AG08395 (cell line): ENCODE measurements around the gene SUCLG2.
A peak's percentile ranks its signal among the peaks of the same experiment; 100 is the strongest.

Experiments
- DNase-seq: peaks from one replicate; pipeline ENCODE4 v3.0.0; 2012; ENCODE audit warnings: mixed read lengths, low spot score

SUCLG2 gene

GRCh38 chr3:67649681-67650080, 4.7 kb downstream of the SUCLG2 start:
- DNase-seq, result no peak

DNA sequence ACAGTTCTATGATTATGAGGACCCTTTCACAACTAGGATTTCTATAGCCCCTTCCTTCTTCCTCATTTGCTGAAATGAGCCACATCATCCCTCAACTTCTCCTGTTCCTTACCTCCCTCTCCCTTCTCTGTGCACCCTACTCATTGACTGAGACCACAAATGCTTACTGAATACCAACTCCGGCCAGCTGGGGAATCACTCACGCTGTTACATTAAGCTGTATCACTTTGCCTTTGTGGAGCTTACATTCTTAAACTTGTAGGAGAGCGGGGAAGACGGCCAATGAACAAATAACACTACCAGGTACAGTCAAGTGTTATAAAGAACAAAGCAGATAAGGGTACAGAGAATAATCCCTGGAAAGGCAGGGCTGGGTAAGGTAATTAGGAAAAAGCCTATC, 5.7 kb downstream of the SUCLG2 start:
- no peak for DNase-seq

DNA sequence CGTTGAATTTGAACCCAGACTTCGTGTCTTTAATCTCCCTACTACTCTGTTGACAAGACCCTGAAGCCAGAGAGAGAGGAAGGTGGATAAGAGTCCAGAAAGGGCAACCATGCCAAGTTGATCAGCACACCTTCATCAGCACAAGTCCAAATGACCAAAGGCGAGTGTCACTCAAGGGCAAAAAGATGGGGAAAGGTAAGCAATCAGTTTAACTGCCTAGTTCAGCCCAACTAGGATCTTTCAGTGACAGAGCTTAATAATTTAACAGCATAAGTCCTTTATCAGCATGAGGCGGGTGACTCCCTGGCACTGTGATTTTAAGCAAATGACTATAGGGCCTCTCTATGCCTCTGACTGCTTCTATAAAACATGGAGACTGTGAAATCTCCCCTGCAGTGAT, 6.2 kb downstream of the SUCLG2 start:
- no peak for DNase-seq

DNA sequence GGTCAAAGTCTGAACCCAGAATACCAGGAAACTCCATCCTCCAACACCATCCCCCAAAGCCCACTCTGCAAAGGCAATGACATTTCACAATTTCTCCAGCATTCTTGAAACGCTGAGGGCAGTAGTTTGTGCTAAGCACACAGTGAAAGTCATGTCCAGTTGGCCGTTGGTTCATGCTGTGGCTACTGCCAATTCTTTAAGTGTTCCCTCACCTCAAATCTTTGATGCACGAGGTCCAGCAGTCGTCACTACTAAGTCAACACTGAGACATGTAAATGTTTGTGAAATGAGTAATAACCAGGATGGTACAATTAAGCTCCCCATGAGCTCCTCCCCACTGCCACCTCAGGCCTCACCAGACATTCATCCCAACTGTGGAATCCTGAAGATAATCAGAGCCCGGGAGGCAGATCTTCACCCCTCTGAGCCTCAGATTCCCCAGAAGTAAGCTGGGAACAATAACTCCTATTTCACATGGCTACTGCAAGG, 7.0 kb downstream of the SUCLG2 start:
- peak; percentile 92 for DNase-seq

GRCh38 chr3:67646586-67647234, 7.7 kb downstream of the SUCLG2 start:
- DNase-seq, result no peak

DNA sequence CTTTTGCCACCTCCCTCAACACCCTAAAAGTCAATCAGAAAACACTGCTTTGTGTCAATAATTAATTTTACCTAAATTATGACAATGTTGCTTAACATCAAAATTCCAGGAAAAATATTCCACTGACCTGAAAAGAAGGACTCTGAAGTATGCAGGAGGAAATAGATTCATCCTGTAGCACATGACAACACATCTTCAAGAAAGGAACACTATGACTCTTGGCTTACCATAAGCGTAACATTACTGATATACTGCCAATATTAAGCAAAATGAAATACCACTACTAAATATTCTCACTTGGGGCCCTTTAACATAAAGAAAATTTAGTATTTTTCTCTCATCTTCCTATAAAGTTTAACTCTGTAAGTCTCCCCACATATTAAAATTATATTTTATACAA, 9.6 kb downstream of the SUCLG2 start:
- DNase-seq, result no peak

DNA sequence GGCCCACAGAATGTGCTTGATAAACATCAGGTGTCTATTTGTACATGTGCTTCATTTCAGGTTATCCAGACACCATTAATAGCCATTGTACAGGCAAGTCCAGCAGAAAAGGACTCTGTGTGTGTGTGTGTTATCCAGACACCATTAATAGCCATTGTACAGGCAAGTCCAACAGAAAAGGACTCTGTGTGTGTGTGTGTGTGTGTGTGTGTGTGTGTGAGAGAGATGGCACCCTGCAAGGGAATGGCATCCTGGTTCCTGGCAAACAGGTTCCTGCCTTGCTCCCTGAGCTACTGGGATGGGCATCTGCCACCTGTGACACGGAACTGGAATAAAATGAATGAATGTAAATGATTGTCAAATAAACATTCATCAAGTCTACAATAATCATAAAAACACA, 11.7 kb downstream of the SUCLG2 start:
- DNase-seq, result no peak

DNA sequence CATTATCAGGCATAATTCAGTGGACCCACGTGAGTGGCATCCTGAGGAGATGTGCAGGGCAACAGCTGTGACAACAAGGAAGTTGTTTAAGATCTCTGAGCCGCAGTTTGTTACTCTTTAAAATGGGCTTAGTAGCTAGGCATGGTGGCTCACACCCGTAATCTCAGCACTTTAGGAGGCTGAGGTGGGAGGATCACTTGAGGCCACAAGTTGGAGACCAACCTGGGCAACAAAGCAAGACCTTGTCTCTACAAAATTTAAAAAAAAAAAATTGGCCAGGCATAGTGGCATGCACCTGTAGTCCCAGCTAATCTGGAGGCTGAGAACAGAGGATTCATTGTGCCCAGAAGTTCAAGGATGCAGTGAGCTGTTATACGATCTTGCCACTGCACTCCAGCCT, 12.2 kb downstream of the SUCLG2 start:
- no peak for DNase-seq

DNA sequence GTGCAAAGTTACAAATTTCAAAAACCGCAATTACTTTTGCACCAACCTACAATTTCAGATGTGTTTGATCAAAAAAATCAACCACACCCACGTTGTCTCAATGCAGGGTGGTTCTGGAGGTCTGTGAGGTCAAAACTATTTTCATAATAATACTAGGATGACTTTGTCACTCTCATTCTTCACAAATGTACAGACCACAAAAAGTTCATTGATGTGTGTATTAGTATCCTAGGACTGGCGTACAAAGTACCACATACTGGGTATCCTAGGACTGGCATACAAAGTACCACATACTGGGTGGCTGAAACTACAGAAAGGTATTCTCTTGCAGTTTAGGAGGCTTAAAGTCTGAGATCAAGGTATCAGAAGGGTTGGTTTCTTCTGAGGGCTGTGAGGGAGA, 13.0 kb downstream of the SUCLG2 start:
- no peak for DNase-seq

- DNase-seq, result peak; percentile 25
These were observed 14.3 kb downstream of the SUCLG2 start for GRCh38 chr3:67640023-67640660.

GRCh38 chr3:67637255-67637900, 17.0 kb downstream of the SUCLG2 start:
- no peak for DNase-seq

DNA sequence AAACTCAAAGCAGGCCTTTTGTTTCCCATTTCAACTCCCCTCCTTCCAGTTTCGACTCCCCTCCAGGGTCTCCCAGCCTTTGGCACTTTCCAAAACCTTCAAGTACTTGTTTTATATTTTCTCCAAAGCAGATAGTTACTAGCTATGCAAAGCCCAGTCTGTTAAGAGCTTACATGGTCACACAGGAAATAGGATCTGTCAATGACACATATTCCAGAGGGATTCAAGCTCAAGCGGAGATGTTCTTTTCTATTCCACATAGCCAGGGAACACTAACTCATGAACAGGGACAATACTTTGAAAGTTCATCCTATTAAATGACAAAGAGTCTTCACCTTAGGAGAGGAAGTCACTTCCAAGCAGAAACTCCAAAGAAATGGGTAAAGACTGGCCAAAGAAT, 18.6 kb downstream of the SUCLG2 start:
- DNase-seq, result peak; percentile 10

- DNase-seq, result peak; percentile 51
These were observed 19.2 kb downstream of the SUCLG2 start for GRCh38 chr3:67635257-67635656.

DNA sequence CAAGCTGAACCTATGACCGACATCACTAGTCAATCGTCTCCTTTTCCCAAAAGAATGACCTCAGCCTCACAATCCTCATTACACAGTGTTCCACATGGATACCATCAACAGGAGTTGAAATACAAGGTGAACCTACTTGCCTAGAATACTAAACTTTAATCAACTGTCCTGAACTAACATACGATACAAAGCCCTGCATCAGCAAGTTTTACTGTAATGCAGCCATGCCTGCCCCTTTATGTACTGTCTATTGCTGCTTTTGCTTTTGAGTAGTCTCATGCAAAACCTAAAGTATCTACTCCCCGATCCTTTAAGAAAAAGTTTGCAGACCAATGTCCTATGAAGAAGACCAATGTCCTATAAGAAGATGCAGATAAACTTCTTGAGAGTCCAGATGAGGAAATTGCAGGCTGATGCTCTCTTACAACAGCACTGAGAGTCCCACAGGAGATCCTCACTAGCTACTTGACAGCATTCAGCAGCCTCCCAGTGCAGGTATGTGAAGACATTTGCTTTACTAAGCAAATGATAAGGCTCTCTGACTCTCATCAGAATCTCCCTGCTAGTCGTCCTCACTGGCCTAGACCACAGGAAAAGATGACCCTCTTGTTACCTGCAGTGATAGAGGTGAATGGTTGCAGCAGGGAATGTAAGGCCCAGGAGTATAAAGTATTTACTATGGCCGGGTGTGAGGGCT, 23.6 kb downstream of the SUCLG2 start:
- DNase-seq, result no peak

- DNase-seq, result no peak
These were observed 29.7 kb downstream of the SUCLG2 start for GRCh38 chr3:67624687-67625086.

GRCh38 chr3:67624078-67624477, 30.3 kb downstream of the SUCLG2 start:
- DNase-seq, result no peak

- DNase-seq, result no peak
These were observed 31.8 kb downstream of the SUCLG2 start for GRCh38 chr3:67622652-67623051.

DNA sequence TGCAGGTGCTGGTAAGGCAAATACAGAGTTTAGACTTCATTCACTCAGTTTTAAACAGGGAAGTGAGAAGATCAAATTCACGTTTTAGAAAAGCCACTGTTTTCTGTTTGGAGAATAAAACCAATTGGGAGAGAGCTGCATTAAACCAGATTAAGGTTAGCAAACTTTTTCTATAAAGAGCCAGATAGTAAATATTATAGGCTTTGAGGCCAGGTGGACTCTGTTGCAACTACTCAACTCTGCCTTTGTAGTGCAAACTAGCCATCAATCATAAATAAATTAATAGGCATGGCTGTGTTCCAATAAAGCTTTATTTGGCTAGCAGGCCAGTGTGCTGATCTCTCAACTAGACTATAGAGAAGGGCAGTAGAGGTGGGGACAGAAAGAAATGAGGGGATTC, 33.5 kb downstream of the SUCLG2 start:
- no peak for DNase-seq

GRCh38 chr3:67619991-67620390, 34.4 kb downstream of the SUCLG2 start:
- DNase-seq, result no peak

GRCh38 chr3:67617518-67617917, 36.9 kb downstream of the SUCLG2 start:
- no peak for DNase-seq

DNA sequence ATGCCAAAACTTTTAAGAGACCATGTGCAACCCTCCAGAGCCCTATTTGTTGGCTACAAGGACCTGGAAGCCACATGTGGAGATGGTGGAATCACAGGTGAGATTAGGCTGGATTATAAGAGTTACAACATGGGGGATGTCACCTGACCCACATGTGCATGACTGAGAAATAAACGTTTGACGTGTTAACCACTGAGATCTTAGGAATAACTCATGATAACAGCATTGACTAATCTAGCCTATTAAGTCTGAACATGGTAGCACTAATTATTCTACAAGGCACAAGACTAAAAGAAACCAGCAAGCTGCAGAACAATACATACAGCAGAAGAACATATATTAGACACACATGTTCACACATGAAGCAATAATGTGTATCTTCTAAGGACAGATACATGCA, 38.4 kb downstream of the SUCLG2 start:
- DNase-seq, result no peak

- DNase-seq, result no peak
These were observed 40.2 kb downstream of the SUCLG2 start for GRCh38 chr3:67614195-67614594.

- no peak for DNase-seq
These were observed 44.0 kb downstream of the SUCLG2 start for GRCh38 chr3:67610458-67610857.
